ENCODE measurements around the gene TDRD7.

Gene TDRD7

GRCh38 chr9:97514531-97514930, 102.6 kb downstream of the TDRD7 start:
- Histone ChIP-seq H3K9ac (ENCODE audit: insufficient read length) (no peak overlapping the region), H3K4me3 (no peak overlapping the region), H3K9me3 (ENCODE audit: low read depth, low read length) (no peaks in the 10 kb centered on the region), H3K27ac (no peak overlapping the region), H3K36me3 (ENCODE audit: insufficient read depth, low read length) (no peaks in the 10 kb centered on the region)
- DNase-seq (ENCODE audit: low read depth, low spot score), result no peak
- TF ChIP-seq EZH2 (IDR thresholded peaks at IDR 0.05) (no peak), FOXP2 (optimal IDR thresholded peaks at IDR 0.05; ENCODE audit: control extremely low read depth, extremely low read length, insufficient read depth) (no peak), POLR2AphosphoS5 (IDR thresholded peaks at IDR 0.05; ENCODE audit: borderline replicate concordance, low read depth, low read length) (no peak)

- no peak overlapping the region for H3K9ac ChIP-seq (ENCODE audit: insufficient read length)
- no peaks in the 10 kb centered on the region for H3K9me3 ChIP-seq (ENCODE audit: low read depth, low read length)
- H3K27ac ChIP-seq, result no peak overlapping the region
- DNase-seq (ENCODE audit: low read depth, low spot score), result no peak
- H3K4me3 ChIP-seq, result no peak overlapping the region
- H3K36me3 ChIP-seq (ENCODE audit: insufficient read depth, low read length), result no peaks in the 10 kb centered on the region
- TF ChIP-seq FOXP2 (optimal IDR thresholded peaks at IDR 0.05; ENCODE audit: control extremely low read depth, extremely low read length, insufficient read depth), result no peak
- TF ChIP-seq EZH2 (IDR thresholded peaks at IDR 0.05), result no peak
- TF ChIP-seq POLR2AphosphoS5 (IDR thresholded peaks at IDR 0.05; ENCODE audit: borderline replicate concordance, low read depth, low read length), result no peak
Measured at GRCh38 chr9:97515662-97516061, 103.8 kb downstream of the TDRD7 start.

- TF ChIP-seq FOXP2 (optimal IDR thresholded peaks at IDR 0.05; ENCODE audit: control extremely low read depth, extremely low read length, insufficient read depth), result no peak
- TF ChIP-seq EZH2 (IDR thresholded peaks at IDR 0.05), result no peak
- TF ChIP-seq POLR2AphosphoS5 (IDR thresholded peaks at IDR 0.05; ENCODE audit: borderline replicate concordance, low read depth, low read length), result no peak
- Histone ChIP-seq H3K9me3 (ENCODE audit: low read depth, low read length) (no peaks in the 10 kb centered on the region), H3K9ac (ENCODE audit: insufficient read length) (no peak overlapping the region), H3K36me3 (ENCODE audit: insufficient read depth, low read length) (no peaks in the 10 kb centered on the region), H3K4me3 (no peak overlapping the region), H3K27ac (no peak overlapping the region)
- DNase-seq (ENCODE audit: low read depth, low spot score), result no peak
Measured at GRCh38 chr9:97516111-97516510, 104.2 kb downstream of the TDRD7 start.

- no peak for DNase-seq (ENCODE audit: low read depth, low spot score)
- Histone ChIP-seq H3K9me3 (ENCODE audit: low read depth, low read length) (no peaks in the 10 kb centered on the region), H3K9ac (ENCODE audit: insufficient read length) (no peak overlapping the region), H3K4me3 (no peak overlapping the region), H3K36me3 (ENCODE audit: insufficient read depth, low read length) (no peaks in the 10 kb centered on the region), H3K27ac (no peak overlapping the region)
- TF ChIP-seq POLR2AphosphoS5 (IDR thresholded peaks at IDR 0.05; ENCODE audit: borderline replicate concordance, low read depth, low read length), result no peak
- no peak for TF ChIP-seq EZH2 (IDR thresholded peaks at IDR 0.05)
- TF ChIP-seq FOXP2 (optimal IDR thresholded peaks at IDR 0.05; ENCODE audit: control extremely low read depth, extremely low read length, insufficient read depth), result no peak
Measured at GRCh38 chr9:97517331-97518089, 105.6 kb downstream of the TDRD7 start.

- no peak for TF ChIP-seq EZH2 (IDR thresholded peaks at IDR 0.05)
- no peak for TF ChIP-seq POLR2AphosphoS5 (IDR thresholded peaks at IDR 0.05; ENCODE audit: borderline replicate concordance, low read depth, low read length)
- TF ChIP-seq FOXP2 (optimal IDR thresholded peaks at IDR 0.05; ENCODE audit: control extremely low read depth, extremely low read length, insufficient read depth), result no peak
- Histone ChIP-seq H3K27ac (no peak overlapping the region), H3K36me3 (ENCODE audit: insufficient read depth, low read length) (no peaks in the 10 kb centered on the region), H3K9me3 (ENCODE audit: low read depth, low read length) (no peaks in the 10 kb centered on the region), H3K4me3 (no peak overlapping the region), H3K9ac (ENCODE audit: insufficient read length) (no peak overlapping the region)
- no peak for DNase-seq (ENCODE audit: low read depth, low spot score)
Measured at GRCh38 chr9:97518166-97518908, 106.4 kb downstream of the TDRD7 start.

GRCh38 chr9:97518909-97519307, 107.0 kb downstream of the TDRD7 start:
- Histone ChIP-seq H3K9ac (ENCODE audit: insufficient read length) (no peak overlapping the region), H3K36me3 (ENCODE audit: insufficient read depth, low read length) (no peaks in the 10 kb centered on the region), H3K9me3 (ENCODE audit: low read depth, low read length) (no peaks in the 10 kb centered on the region), H3K27ac (no peak overlapping the region), H3K4me3 (no peak overlapping the region)
- TF ChIP-seq EZH2 (IDR thresholded peaks at IDR 0.05) (no peak), FOXP2 (optimal IDR thresholded peaks at IDR 0.05; ENCODE audit: control extremely low read depth, extremely low read length, insufficient read depth) (no peak), POLR2AphosphoS5 (IDR thresholded peaks at IDR 0.05; ENCODE audit: borderline replicate concordance, low read depth, low read length) (no peak)
- no peak for DNase-seq (ENCODE audit: low read depth, low spot score)

GRCh38 chr9:97519441-97519970, 107.6 kb downstream of the TDRD7 start:
- no peak for DNase-seq (ENCODE audit: low read depth, low spot score)
- H3K36me3 ChIP-seq (ENCODE audit: insufficient read depth, low read length), result no peaks in the 10 kb centered on the region
- H3K4me3 ChIP-seq, result no peak overlapping the region
- H3K9ac ChIP-seq (ENCODE audit: insufficient read length), result no peak overlapping the region
- no peaks in the 10 kb centered on the region for H3K9me3 ChIP-seq (ENCODE audit: low read depth, low read length)
- no peak overlapping the region for H3K27ac ChIP-seq
- TF ChIP-seq POLR2AphosphoS5 (IDR thresholded peaks at IDR 0.05; ENCODE audit: borderline replicate concordance, low read depth, low read length) (no peak), FOXP2 (optimal IDR thresholded peaks at IDR 0.05; ENCODE audit: control extremely low read depth, extremely low read length, insufficient read depth) (no peak), EZH2 (IDR thresholded peaks at IDR 0.05) (no peak)

- no peaks in the 10 kb centered on the region for H3K36me3 ChIP-seq (ENCODE audit: insufficient read depth, low read length)
- DNase-seq (ENCODE audit: low read depth, low spot score), result no peak
- H3K27ac ChIP-seq, result no peak overlapping the region
- no peak overlapping the region for H3K4me3 ChIP-seq
- TF ChIP-seq FOXP2 (optimal IDR thresholded peaks at IDR 0.05; ENCODE audit: control extremely low read depth, extremely low read length, insufficient read depth) (no peak), EZH2 (IDR thresholded peaks at IDR 0.05) (no peak), POLR2AphosphoS5 (IDR thresholded peaks at IDR 0.05; ENCODE audit: borderline replicate concordance, low read depth, low read length) (no peak)
- H3K9ac ChIP-seq (ENCODE audit: insufficient read length), result no peak overlapping the region
- H3K9me3 ChIP-seq (ENCODE audit: low read depth, low read length), result no peaks in the 10 kb centered on the region
Measured at GRCh38 chr9:97521576-97522333, 109.9 kb downstream of the TDRD7 start.

Measured in SK-N-MC (cell line).